Embryonic facial prominence (tissue), 1 donor: Measurements from ENCODE around the gene DIP2A.

Source experiments
- DNase-seq: peaks from one replicate; pipeline ENCODE4 v3.0.0-alpha.2; 2016; ENCODE audit errors: extremely low spot score

The DIP2A gene

DNA sequence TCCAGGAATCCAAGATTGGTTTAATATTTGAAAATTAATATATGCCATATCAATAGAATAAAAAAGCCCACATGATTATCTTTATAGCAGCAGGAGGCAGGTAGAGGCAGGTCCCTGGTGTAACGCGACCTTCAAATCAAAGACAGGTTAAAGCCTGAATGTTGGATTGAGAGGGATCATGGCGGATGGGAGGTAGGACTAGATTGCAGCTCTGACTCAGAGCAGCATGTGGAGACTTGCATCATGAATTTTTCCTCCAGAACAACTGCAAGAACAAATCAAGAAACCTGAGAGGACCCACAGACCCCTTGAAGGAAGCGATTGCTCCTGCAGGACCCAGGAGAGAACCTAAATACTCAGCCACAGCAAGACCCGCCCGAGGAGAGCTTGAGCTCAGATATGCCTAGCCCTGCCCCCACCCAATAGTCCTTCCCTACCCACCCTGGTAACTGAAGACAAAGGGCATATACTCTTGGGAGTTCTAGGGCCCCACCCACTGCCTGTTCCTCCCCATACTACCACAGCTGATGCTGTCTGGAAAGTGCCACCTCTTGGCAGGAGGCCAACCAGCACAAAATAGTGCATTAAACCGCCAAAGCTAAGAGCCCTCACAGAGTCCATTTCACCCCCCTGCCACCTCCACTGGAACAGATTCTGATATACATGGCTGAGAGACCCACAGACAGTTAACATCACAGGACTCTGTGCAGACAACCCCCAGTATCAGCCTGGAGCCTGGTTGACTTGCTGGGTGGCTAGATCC lies 126.7 kb downstream of the DIP2A start:
- no peak for DNase-seq

DNA sequence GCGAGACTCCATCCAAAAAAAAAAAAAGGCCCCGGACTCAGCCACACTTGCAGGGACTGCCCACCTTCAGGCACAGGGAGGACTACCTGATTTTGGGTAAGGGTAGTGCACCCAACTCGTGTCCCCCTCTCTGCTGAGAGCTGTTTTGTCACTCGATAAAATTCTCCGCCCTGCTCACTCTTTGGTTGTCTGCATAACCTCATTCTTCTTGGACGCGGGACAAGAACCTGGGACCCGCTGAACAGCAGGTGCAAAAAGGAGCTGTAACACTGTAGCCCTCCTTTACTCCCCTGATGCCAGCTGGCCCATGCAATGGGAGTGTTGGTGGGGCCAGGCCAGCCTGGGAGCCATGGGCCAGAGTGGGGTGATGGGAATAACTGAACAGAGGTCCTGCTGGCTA lies 135.6 kb downstream of the DIP2A start:
- DNase-seq: no peak

DNA sequence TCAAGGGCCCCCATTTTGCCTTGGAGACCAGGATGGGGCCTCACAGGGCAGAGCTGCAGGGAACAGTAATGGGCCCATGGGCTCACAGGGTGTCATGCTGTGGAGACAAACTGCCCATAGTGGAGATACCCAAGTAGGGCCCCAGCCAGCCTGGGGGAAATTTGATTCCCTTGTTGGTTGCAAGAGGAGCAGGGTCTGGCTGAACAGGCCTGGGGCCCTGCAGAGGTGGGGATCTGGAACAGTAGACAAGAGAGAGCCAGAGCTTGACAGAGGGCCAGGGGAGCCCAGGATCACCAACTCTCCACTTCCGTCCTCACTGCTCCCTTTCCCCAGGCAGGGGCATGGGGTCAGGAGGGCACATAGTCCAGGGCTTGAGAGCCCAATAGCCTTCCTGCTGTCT lies 137.5 kb downstream of the DIP2A start:
- no peak for DNase-seq

DNA sequence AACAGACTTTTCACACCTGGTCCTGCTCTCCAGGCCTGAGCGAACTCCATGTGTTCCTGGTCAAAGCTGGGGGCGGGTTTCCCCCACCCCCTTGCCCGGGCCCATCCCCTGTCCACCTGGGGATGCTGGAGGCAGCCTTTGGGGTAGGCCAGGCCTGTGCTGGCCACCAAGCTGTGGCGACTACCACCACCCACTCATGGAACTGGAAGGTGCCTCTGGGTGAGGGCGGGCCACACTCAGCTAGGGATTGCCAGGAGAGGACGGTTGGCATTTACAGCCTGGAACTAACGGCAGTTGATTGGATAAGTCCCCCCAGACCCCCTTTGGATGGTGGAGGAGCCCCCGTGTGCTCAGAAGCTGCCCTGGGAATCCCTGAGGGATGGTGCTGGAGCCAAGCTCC lies 138.3 kb downstream of the DIP2A start:
- no peak for DNase-seq

DNA sequence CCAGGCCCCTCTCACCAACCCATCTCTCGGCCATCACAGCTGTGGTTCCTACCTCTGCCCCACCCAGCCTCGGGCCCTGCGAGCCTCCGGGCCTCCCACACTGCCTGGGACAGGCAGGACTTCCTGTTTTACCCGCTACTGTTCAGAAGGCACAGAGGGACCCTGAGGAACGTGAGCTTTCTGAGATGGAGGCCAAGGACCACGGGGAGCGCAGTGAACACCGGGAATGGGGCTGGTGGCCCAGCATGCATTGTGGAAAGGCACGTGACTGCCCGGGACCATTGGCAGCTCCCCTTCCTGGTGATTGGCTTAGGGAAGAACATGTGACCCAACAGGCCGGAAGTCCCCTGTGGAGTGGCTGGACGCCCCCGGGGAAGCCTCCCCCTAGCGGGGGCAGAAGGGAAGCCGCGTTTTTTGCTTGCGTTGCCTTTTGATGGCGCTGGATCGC lies 139.2 kb downstream of the DIP2A start:
- DNase-seq: no peak

DNA sequence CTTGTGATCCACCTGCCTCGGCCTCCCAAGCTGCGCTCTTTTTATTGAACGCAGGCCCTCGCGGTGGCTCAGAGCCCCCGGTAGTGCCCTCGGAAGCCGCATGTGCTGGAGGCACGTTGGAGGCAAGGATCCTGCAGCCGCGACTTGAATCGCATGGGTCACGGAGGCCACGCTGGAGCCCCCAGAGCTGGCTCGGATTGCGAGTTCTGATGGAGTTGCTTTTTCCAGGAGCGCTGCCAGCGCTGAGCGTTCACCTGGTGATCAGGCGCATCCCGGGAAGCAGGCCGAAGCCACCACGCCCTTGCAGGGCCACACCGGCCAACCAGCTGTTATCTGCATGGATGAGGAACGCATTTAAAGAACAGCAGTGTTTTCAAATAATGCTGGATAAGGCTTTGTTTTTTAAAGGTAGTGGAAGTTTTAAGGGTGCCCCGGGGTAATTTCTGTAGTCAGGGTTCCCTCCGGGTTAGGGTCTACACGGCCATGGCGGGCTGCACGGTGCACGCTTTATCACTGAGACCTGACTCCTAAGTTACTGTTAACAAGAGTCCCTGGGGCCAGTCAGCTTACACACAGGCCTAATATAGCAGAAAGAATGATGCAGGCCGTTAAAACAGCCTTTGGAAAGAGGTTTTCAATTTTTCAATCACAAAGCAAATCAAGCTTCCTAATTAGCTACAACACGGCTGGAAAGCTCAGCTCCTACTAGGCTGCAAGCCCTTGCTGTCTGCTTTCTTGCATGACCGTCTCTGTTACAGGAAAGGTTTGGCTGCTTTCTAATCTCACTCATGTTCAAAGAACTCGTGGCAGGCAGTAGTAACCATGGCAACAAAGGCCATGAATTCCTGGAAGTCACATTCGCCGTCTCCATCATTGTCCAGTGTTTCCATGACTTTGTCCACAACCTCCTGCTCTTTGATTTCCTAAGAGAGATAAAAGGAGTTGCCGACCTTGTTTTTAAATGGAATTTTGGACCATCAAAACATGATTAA lies 140.2 kb downstream of the DIP2A start:
- no peak for DNase-seq

DNA sequence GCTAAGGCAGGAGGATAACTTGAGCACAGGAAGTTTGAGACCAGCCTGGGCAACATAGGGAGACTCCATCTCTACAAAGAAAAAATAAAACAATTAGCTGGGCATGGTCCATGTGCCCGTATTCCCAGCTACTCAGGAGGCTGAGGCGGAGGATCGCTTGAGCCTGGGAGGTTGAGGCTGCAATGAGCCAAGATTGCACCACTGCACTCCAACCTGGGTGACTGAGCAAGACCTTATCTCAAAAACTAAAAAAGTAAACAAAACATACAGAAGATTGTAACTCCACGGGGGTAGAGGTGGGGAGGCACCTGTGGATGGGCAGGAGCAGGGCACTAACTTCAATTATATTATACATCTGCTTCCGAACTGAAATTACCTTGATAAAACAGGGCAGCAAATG lies 141.6 kb downstream of the DIP2A start:
- DNase-seq: no peak

DNA sequence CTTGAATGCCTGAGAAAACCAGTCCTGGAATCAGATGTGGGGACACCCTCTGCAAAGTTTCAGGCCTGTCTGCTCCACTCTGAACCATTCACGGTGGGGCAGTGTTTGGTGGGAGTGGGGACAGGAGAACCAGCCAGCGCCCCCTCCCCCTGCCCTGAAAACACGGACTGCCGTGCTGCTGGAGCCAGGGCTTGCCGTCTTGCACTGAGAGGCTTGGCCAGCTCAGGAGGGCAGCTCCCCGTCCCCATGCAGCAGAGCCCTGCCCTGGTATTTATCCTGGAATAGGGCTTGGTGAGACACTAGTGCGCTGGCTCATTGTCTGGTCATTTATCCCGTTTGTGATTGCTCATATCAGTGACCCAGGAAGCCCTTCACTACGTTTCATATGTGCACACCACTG lies 142.3 kb downstream of the DIP2A start:
- no peak for DNase-seq

DNA sequence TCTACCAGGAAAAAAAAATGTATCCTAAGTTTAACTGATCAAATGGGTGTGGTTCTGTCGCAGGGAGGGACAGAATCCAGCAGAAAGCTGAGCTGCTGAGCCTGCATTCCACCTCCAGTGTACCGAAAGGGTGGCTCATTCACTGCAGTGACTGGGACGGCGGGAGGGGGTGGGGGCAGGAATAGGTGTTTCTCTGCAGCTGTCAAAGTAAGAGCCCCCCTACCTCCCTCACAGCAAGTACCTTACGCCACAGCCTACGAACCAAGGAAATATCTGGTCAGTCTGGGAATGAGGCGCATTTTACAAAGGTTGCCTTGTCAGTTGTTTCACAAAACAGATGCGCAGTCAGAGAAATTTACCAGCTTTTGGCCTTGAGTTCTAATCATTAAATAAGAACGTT lies 144.5 kb downstream of the DIP2A start:
- no peak for DNase-seq

DNA sequence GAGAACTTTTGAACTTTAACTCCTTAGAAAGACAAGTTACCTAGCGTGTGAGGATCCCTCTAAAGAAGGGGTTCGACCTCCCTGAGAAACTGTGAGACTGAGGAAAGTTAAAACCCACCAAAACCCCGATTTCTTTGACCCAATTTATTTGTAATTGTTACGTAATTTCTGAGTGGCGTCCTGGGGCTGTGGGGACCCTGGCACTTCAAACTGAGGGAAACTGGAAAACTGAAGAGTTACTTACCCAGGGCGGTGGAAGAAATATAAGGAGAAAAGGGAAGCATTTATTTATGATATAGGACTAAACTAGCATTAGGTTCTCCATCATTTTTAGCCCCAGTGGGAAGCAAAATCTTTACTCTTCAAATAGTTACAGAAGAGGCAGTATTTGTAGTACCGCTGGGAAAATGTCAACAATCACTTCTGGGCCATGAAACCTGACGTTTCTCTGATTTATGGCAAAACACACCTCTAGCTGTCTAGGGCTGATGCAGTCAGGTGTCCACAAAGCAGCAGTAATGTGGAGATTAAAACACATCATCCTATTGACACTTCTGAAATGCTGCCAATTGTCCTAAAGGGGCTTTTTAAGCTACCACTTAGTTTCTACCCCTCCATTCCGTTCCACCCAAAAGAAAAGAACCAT lies 145.8 kb downstream of the DIP2A start:
- DNase-seq: no peak

DNA sequence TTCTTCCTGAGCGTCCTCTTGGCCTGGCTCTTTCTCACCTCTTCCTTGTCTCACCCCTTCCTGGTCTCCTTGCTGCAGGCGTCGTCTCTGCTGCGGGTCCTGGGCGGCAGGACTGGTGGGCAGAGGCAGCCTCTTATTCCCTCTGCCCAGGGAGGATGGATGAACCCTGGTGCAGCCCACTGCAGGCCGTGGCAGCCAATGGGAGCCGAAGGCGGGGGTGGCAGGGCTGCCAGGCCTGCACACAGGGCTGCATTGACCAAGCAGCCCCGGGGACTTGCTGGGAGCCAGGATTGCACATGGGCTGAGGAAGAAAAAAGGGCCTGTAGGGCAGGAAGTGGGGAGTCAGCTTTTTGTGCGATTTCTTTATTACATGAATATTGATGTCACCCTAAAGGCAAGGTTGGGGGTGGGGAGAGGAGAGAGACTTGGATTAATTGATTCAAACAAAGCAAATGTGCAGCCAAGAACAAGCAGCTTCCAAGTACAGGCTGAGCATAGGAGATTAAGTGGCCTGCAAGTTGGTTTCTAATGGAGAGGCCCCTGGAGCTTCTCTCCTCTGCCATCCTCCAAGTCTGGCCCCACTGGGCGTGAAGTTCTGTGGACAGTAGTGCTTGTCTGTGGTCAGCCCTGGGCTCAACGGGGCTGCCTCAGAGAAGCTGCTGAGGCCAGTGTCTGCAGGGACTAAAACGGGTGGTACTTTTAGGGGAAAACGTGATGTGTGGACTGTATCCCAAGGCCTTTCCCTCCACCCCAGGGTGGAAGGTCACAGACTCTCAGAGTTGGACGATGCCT lies 146.5 kb downstream of the DIP2A start, which contains the start of gene S100B:
TSS of gene S100B (minus strand) at position 108 of the 792 bp plus-strand sequence. CDS start 2,667 bp downstream, outside the sequence.
- no peak for DNase-seq

DNA sequence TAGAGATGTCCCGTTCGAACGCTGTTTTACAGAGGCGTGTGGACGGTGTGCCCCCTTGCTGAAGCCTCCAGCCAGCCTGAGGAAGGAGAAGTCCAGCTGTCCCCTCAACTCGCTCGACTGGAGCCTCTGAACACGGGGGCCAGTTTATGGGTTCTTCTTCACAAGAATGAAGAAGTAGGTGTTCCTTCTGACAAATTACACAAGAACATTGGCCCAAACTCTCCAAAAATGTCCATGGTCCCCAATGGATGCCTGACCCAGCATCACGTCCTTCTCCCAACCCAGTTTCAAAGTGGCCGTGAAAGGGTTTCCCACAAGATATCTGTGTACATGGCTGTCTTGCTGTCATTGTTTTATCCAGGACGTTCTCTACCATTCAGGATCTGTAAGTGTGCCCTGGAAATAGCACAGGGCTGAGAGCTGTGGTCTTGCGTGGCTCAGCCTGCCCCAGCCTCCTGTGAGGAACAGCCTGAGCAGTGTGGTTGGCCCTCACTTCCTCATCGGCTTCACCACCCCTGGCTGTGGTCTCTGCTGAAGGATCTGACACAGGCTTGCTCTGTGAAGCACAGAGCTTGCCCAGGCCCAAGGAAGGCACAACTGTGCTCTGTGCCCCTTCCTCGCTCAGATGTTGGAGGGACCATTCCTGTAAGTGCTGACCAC lies 147.2 kb downstream of the DIP2A start:
- no peak for DNase-seq

DNA sequence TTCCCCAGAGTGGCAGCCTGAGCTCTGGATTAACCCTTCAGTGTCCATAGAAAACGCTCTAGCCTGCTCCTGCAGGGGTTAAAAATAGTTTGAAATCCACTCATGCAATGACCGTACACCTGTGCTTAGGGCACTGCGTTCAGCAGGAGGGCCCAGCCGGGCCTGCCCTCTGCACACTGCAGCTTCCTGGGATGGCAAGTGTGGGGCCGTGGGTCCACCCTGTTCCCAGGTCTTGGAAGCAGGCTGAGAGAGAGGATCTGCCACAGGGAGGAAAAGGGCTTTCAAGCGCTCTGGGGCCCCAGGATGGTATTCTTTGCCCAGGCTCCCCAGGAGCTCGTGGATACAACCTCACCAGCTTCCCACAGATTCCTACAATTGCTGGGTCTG lies 147.7 kb downstream of the DIP2A start:
- DNase-seq: no peak

DNA sequence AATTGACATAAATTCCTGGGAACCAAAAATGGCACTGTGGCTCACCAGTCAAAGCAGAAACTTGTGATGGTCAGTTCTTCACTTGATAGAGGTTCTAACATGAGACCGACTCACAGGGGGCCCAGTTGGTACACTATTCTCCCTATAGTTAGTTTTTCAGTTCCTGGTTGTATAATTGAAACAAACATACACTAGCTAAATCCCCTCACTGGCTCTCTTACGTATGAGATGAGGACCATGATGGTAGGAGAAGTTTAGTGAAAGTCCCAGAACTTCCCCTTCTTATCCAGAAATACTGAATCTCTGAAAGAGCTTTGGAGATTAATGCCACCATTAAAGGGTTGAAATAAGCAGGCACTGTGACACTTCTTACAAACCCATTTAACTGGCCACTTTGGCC lies 148.9 kb downstream of the DIP2A start:
- no peak for DNase-seq

DNA sequence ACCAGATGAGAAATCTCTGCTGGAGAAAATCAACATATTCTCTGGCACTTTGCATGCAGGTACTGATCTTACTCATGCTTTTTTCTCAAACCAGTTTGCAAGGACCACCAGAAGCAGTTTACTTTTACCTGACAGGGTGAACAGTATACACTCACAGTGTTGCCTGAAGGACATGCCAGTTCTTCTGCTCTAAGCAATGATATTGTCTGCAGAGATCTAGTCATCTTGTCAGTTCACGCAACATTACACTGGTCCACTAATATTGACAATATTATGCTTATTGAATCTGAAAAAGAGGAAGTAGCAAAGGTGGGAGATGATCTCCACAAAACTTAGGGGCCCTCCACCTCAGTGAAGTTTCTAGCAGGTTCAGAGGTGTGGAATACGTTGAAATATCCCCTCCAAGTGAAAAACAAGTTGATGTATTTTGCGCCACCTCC lies 150.0 kb downstream of the DIP2A start:
- DNase-seq: no peak

DNA sequence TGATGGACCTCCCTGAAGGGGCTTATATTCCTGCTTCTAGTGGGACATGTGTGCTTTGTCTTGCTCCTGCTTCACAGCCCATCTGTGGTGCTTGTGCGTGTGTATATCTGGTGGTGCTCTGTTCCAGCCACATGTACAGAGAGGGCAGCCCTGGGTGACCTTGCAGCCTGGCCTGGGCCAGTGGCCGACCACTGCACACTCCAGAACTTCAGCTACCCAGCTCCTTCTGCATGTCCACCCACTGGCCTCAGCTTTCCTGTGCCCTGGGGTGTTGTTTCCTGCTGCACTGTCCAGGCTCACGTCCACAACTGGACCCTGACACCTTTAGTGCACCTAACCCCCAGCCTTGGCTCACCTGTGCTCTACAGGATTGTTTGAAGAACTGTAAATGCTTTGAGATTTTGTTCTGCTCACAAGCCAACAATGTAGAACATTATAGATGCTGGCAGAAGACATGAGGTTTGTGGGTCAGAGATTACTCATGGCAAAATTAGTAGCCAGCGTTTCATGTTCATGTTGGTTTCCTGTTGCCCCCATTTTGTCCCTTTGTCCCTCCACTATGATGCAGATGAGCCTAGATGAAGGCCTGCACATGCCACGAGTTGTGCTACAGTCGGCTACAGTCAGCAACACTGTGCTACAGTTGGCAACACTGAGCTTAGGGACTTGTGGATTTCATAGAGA lies 151.5 kb downstream of the DIP2A start:
- no peak for DNase-seq

DNA sequence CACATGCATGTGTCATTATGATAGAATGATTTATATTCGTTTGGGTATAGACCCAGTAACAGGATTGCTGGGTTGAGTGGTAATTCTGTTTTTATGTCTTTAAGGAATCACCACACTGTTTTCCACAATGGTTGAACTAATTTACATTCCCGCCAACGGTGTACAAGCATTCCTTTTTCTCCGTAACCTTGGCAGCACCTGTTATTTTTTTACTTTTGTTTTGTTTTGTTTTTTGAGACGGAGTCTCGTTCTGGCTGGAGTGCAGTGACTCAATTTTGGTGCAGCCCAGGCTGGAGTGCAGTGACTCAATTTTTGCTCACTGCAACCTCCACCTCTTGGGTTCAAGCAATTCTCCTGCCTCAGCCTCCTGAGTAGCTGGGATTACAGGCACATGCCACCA lies 154.7 kb downstream of the DIP2A start:
- DNase-seq: no peak

DNA sequence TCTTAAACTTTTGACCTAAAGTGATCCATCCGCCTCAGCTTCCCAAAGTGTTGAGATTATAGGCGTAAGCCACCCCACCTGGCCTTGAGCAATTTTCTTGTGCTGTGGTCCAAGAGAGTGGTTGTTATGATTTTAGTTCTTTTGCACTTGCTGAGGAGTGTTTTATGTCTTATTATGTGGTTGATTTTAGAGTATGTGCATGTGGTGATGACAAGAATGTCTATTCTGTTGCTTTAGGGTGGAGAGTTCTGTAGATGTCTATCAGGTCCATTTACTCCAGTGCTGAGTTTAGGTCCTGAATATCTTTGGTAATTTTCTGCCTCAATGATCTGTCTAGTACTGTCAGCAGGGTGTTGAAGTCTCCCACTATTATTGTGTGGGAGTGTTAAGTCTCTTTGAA lies 157.4 kb downstream of the DIP2A start:
- DNase-seq: no peak

DNA sequence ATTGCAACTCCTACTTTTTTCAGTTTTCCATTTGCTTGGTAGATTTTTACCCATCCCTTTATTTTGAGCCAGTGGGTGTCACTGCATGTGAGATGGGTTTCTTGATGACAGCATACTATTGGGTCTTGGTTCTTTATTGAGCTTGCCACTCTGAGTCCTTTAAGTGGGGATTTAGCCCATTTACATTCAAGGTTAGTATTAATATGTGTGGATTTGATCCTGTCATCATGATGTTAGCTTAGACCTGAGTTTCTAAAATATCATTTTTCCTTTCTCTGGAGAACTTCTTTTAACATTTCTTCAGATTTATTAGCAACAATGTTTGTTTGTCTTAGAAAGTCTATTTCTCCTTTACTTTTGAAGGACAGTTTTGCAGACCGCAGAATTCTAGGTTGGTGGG lies 158.0 kb downstream of the DIP2A start:
- no peak for DNase-seq
